ENCODE measurements around the gene ATP2A3. TPM values are rescaled to one million over a fixed set of nuclear protein-coding genes. Genes with fewer than 3 reads are reported as not detected.

The ATP2A3 gene
- total and polyA plus RNA-seq, 2 donors (not counting 1 experiment from before 2014, with no cell fraction given) = 697 to 817 TPM

DNA sequence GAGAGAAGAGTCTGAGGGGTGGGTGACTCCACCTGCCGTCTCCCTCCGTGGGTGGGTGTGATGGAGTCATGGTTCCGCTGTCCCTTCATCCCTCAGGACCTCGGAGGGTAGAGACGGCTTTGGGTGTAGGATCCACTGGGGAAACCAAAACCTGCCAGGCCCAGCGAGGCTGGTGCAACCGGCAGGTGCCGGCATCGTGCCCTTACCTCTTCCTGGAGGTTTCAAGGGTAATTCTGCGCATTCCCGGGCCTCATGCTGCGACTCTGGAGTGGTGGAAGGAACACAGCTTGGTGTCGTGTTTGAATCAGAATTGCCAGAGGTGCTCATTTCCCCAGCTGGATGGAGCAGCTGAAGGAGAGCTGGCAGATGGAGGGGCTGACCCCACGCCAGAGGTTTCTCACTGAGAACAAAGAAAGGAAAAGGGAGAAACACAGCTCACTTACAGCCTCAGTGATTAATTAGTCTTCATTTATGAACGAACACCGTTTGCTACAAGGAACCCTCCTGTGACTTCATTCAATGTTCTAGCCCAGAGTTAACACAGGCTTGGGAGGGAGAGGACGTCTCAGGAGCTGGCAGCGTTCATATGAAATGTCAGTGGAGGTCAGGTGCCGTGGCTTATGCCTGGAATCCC lies 16.3 kb upstream of the ATP2A3 start:
- peaks cover 0 to 6% of the 10 kb centered on the region in 2 donors for H3K4me1 ChIP-seq (ENCODE audit: control insufficient read depth in 2 of 2, insufficient read depth in 2 of 2, low read length in 2 of 2)
- no peaks in the 10 kb centered on the region for H3K36me3 ChIP-seq (replicated peaks in 1 of 2; ENCODE audit: control extremely low read depth in 1 of 2, control insufficient read depth in 1 of 2, extremely low read depth in 1 of 2, insufficient read depth in 2 of 2, low read length in 1 of 2)
- no peak overlapping the region for H3K4me3 ChIP-seq (ENCODE audit: control extremely low read depth in 1 of 5, extremely low read depth in 1 of 5, insufficient read depth in 1 of 5, low read depth in 2 of 5, low read length in 4 of 5)
- no peak for TF ChIP-seq EZH2 (IDR thresholded peaks at IDR 0.05; ENCODE audit: borderline replicate concordance, insufficient read depth, low read depth, low read length, poor library complexity, severe bottlenecking)
- TF ChIP-seq, protein P1, sequence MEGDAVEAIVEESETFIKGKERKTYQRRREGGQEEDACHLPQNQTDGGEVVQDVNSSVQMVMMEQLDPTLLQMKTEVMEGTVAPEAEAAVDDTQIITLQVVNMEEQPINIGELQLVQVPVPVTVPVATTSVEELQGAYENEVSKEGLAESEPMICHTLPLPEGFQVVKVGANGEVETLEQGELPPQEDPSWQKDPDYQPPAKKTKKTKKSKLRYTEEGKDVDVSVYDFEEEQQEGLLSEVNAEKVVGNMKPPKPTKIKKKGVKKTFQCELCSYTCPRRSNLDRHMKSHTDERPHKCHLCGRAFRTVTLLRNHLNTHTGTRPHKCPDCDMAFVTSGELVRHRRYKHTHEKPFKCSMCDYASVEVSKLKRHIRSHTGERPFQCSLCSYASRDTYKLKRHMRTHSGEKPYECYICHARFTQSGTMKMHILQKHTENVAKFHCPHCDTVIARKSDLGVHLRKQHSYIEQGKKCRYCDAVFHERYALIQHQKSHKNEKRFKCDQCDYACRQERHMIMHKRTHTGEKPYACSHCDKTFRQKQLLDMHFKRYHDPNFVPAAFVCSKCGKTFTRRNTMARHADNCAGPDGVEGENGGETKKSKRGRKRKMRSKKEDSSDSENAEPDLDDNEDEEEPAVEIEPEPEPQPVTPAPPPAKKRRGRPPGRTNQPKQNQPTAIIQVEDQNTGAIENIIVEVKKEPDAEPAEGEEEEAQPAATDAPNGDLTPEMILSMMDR (IDR thresholded peaks at IDR 0.05) = no peak
- no peak overlapping the region for H3K27ac ChIP-seq (ENCODE audit: low read length in 2 of 2)
- WGBS (ENCODE audit: insufficient coverage) = 97% methylated on average over 14 of the region's 19 CpGs
- no peak for DNase-seq
- H2AFZ ChIP-seq (ENCODE audit: insufficient read depth, low read depth, low read length, poor library complexity, severe bottlenecking) = no peak overlapping the region
- no peak overlapping the region for H3K27ac Mint-ChIP-seq
- CTCF ChIA-PET = interaction anchor here (3.0 to 3.5 kb wide), 2 partner anchors 14 to 66 kb away, joined by 10 to 12 read pairs; no protein-coding TSS in a partner anchor
- POLR2A ChIA-PET = no interaction called here
- H3K4me3 Mint-ChIP-seq = no peak overlapping the region
- intact Hi-C loops (cut with micrococcal nuclease) = no loop called here
- H4K20me1 ChIP-seq (ENCODE audit: control insufficient read depth, insufficient read depth, low read length, poor library complexity, severe bottlenecking) = no peaks in the 10 kb centered on the region
- H3K4me2 ChIP-seq (replicated peaks; ENCODE audit: low read depth, low read length, poor library complexity, severe bottlenecking) = no peak overlapping the region
- H3K27me3 ChIP-seq (replicated peaks in 1 of 4; ENCODE audit: control extremely low read depth in 1 of 4, control insufficient read depth in 3 of 4, insufficient read depth in 4 of 4, low read length in 3 of 4) = no peaks in the 10 kb centered on the region
- H3K79me2 ChIP-seq (ENCODE audit: control insufficient read depth, insufficient read depth, low read length) = peaks cover 5% of the 10 kb centered on the region
- H3K27me3 Mint-ChIP-seq = no peaks in the 10 kb centered on the region
- no peak overlapping the region for H3K9ac ChIP-seq (ENCODE audit: low read length)
- peaks cover 4% of the 10 kb centered on the region for H3K4me1 Mint-ChIP-seq
- no peaks in the 10 kb centered on the region for H3K9me3 Mint-ChIP-seq (ENCODE audit: insufficient read depth)
- ATAC-seq (ENCODE audit: low read depth) = no peak
- H3K9me3 ChIP-seq (ENCODE audit: control extremely low read depth in 1 of 3, control insufficient read depth in 2 of 3, insufficient read depth in 1 of 3, low read length in 2 of 3) = peaks cover 0 to 10% (median 0%) of the 10 kb centered on the region in 3 donors

DNA sequence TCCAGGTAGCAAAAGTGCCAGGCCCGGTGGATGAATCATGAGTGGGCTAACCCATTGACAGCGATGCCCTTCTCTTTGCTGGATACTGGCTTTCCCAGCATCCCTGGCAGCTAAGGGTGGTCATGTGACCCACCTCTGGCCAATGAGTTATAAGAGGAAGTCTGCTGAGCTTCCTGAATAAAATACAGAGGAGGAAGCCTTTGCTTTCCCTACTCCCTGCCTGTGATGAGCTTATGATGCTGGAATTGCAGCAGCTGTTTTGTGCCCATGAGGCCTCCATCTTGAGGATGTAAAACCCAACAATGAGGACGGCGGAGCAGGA lies 15.0 kb upstream of the ATP2A3 start:
- H3K4me2 ChIP-seq (replicated peaks; ENCODE audit: low read depth, low read length, poor library complexity, severe bottlenecking) = no peak overlapping the region
- intact Hi-C loops (cut with micrococcal nuclease) = no loop called here
- Mint-ChIP-seq H3K4me1 (peaks cover 11% of the 10 kb centered on the region), H3K27ac (no peak overlapping the region), H3K9me3 (ENCODE audit: insufficient read depth) (no peaks in the 10 kb centered on the region), H3K27me3 (no peaks in the 10 kb centered on the region), H3K4me3 (no peak overlapping the region)
- H4K20me1 ChIP-seq (ENCODE audit: control insufficient read depth, insufficient read depth, low read length, poor library complexity, severe bottlenecking) = no peaks in the 10 kb centered on the region
- H3K27ac ChIP-seq (ENCODE audit: low read length in 2 of 2) = no peak overlapping the region
- WGBS (ENCODE audit: insufficient coverage) = 100% methylated on average over 3 of the region's 4 CpGs
- H3K9me3 ChIP-seq (ENCODE audit: control extremely low read depth in 1 of 3, control insufficient read depth in 2 of 3, insufficient read depth in 1 of 3, low read length in 2 of 3) = peaks cover 0 to 17% (median 0%) of the 10 kb centered on the region in 3 donors
- ATAC-seq (ENCODE audit: low read depth) (no peak), DNase-seq (no peak)
- ChIA-PET POLR2A (interaction anchor here (1.0 kb wide), 1 partner anchor 65 kb away, joined by 4 read pairs; no protein-coding TSS in a partner anchor), CTCF (interaction anchor here (0.6 to 3.5 kb wide), 4 partner anchors 11 to 65 kb away, joined by 3 to 12 read pairs (median 6); no protein-coding TSS in a partner anchor)
- H3K4me1 ChIP-seq (ENCODE audit: control insufficient read depth in 2 of 2, insufficient read depth in 2 of 2, low read length in 2 of 2) = peaks cover 5 to 11% of the 10 kb centered on the region in 2 donors
- H3K9ac ChIP-seq (ENCODE audit: low read length) = no peak overlapping the region
- no peak for TF ChIP-seq EZH2 (IDR thresholded peaks at IDR 0.05; ENCODE audit: borderline replicate concordance, insufficient read depth, low read depth, low read length, poor library complexity, severe bottlenecking)
- TF ChIP-seq, protein P1 (IDR thresholded peaks at IDR 0.05) = no peak
- H3K4me3 ChIP-seq (ENCODE audit: control extremely low read depth in 1 of 5, extremely low read depth in 1 of 5, insufficient read depth in 1 of 5, low read depth in 2 of 5, low read length in 4 of 5) = no peak overlapping the region
- no peaks in the 10 kb centered on the region for H3K27me3 ChIP-seq (replicated peaks in 1 of 4; ENCODE audit: control extremely low read depth in 1 of 4, control insufficient read depth in 3 of 4, insufficient read depth in 4 of 4, low read length in 3 of 4)
- H3K79me2 ChIP-seq (ENCODE audit: control insufficient read depth, insufficient read depth, low read length) = peaks cover 12% of the 10 kb centered on the region
- H3K36me3 ChIP-seq (replicated peaks in 1 of 2; ENCODE audit: control extremely low read depth in 1 of 2, control insufficient read depth in 1 of 2, extremely low read depth in 1 of 2, insufficient read depth in 2 of 2, low read length in 1 of 2) = no peaks in the 10 kb centered on the region
- H2AFZ ChIP-seq (ENCODE audit: insufficient read depth, low read depth, low read length, poor library complexity, severe bottlenecking) = no peak overlapping the region
